ENCODE measurements around the gene CELF3.
A peak's percentile ranks its signal among the peaks of the same experiment; 100 is the strongest.
"Not testable (repeated sequence)": the region's sequence is repeated elsewhere in the genome, so short reads cannot be mapped to it uniquely, and the experiment has no call there.

Gene CELF3

DNA sequence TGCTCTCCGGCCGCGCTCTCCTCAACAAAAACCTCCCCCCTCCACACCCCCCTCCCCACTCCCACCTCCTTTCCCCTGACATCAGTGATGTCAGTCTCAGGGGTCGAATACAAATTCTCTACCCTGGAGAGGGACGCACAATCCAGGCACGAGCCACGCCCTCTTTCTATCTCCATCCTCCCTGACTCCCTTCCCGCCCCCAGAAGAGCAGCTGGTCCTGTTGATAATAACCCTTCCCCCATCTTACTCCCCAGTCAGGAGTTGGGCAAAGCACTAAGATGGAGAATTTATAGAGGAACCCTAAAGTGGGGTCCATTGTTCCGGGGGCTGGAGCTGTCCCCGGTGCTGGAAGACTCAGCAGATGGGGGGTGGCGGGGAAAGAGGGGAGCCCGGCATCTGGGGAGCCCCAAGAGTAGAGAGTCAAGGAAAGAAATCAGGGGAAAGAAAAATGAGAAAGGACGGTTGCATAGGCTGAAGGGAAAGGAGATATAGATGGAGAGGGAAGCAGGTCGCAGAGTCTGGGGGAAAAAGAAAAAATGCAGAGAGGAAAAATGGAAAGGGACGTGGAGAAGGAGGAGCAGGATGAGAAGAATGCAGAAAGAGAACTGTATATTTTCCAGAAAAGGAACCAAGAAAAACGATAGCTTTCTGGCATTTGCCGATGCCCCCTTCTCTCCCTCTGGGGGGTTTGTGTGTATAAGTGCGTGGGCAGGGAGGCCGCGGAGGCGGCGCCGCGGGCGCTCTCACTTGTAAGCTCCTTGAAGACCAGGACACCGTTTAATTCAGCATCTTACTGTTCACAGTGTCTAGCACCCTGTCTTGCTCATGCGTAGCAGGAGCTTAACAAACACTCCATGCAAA lies at the start of gene CELF3:
CELF3 (minus strand) TSS at position 33 of the 861 bp plus-strand sequence. CDS start 783 bp downstream, outside the sequence.
- DNase-seq: peak; percentile 100

DNA sequence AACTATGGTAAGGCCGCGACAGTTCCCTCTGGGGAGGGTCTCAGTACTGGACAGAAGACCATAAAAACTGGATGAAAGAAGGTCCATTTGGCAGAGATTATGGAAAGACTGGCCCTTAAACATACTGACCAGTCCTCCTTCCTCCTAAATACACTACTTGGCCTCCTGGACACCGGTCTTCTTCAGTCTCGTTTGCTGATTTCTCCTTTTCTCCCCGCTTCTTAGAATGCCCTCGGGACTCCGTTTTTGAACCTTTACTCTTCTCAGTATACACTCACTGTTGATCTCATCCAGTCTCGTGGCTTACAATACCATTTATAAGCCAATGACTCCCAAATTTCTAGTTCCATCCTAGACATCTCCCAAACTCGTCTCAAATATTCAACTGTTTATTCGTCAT lies 47.4 kb upstream of the CELF3 start:
- DNase-seq: no peak

DNA sequence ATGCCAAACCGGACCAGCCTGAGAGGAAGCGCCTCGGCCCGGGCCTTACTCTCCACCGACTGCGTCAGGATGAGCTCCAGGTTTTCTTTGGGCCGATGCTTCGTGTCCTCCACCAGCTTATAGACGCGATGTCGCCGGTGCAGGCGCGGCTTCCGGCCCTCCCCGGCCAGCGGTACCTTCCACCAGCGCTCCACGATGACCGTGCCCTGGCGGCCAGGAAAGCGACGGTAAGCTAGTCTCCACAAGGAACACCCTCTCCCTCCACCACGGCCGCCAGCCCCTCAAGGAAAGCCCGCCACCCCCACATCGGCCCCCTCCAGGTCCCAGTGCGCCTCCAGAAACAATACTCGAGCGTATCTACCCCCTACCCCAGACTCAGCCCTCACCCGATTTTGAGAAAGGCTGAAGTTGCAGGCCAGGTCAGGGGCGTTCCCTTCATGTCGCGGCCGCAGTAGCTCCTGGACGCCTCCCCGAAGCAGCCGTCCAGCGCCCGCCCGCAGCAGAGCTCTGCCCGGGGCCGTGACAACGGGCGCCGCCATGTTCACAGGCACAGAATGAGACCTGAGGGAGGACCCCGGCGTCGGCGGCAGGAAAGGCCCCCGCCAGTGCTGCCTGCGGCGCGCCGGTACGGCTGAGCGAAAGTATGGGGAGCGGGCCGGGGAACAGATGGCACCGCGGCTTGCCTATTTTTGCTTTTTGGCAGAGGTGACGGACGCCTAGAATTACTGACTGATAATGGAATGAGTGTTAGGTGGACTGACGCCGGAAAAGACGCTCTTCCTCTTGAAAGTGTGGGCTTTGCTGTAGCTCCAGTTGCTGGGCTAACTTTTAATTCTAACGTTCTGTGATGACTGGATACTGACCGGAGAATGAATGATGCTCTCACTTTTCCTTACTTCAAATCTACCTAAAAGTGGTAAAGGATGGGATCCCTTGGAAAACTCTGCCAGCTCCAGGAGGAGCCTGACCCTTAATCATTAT lies 46.6 kb upstream of the CELF3 start, which contains the start of gene MRPL9:
MRPL9 (minus strand) TSS at position 556 of the 981 bp plus-strand sequence; CDS start at position 539, 17 bp downstream.
- DNase-seq: peak; percentile 93

DNA sequence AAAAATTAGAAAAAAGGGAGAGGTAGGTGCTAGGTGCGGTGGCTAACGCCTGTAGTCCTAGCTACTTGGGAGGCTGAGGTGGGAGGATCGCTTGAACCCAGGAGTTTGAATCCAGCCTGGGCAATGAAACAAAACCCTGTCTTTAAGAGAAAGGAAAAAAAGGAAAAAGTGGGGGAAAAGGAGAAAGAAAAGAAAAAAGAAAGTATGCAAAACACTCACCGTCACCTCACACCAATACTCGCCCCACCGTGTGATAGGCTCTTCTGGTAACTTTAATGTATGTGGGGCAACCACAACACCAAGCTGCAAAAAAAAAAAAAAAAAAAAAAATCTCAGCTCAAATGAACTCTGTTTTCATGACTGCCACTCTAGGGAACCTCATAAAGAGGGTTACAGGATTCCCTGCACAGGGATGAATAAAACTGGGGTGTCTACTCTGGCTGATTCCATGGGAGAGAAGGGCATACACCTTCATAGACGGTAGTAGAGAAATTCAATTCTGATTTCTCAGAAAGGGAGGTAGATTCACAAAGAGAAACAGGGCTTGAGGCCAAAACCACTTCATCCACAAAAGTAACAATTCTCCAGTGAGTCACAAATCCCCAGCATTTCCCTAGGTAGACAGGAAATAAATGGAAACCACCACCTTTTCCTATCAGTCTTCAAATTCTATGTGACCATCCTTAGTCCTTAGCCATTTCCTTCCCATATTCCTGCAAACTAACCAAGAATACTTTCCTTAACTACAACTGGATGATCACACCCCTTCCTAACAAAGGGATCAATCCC lies 44.2 kb upstream of the CELF3 start:
- DNase-seq: no peak

DNA sequence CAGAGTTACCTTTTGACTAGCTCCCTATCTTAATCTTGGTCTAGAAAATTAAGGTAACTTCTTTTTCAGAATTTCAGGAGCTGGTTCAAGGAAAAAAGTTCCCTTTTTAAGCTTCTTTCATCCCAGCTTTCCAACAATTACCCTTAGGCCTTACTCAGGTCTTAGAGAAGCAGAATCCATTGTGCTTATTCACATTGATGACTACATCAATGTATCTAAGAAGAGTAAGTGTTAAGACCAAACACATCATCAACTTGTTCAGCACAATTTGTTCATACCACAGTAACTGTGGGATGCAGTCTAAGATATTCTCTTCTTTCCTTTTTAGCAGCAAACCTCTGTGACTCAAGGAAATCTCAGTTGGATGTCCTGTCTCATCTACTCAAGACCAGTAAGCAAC lies 42.6 kb upstream of the CELF3 start:
- DNase-seq: no peak

DNA sequence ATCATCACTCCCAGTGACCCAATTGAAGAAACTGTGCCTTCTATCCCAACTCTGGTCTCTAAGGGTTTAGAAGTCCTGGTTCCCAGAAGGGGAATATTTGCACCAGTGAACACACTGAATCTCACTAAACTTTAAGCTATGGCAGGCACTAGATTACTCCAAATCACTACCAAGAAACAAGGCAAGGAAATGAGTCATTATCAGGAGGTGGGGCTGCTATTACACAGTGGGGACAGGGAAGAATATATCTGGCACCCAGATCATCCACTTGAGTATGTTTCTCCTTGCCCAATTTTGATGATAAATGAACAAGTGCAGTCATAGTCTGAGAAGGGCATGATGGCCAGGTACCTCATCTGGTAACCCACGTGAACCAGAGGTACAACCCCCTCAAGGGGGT lies 39.7 kb upstream of the CELF3 start:
- DNase-seq: no peak

DNA sequence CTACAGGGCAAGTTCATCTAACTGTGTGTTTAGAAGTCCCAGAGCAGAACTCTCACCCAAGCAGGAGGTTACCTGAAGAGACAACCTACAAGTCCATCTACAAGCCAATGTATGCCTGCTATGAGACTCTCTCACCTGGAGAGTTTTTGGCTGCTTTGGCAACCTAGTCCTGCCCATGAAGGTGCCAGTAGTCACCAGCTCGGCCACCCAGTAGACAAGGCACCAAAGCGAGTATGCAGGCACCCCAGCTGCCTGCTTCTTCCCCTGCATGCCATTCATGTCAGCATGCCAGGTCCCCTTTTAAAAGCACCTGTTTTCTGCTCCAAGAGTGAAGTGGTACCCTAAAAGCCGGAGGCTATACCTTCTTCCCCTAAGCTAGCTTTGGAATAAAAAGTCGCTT lies 24.9 kb upstream of the CELF3 start:
- DNase-seq: no peak

DNA sequence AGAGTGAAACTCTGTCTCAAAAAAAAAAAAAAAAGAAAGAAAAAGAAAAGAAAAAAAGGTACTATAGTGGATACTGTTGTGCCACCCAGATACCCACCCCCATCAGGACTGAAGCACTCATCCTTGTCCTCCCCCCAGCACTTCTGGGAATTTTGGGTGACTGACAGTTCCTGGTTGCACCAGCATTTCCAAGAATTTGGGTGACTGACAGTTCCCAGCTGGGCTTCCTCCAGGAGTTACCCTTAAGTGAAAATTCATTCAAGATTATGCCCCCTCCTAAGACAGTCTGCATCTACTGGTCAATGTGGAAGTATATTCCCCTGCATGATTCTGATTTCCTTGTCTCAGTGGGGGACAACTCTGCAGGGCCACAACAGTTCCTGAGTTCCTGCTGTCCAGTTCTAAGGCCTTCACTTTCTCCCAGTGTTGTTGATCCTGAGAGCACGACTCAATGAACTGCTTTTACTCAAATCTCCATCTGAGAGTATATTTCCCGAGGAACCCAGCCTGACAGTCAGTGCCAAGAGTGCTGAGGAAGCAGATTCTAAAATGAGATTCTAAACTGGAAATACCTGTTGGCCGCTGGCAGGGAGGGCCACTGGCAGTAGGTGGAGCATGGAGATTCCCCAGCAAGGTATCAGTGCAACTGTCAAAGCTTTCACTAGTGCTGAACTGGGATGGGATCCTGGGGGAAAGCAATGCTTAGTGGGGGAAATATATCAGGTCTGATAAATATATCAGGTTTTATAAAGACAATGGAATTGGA lies 23.2 kb upstream of the CELF3 start:
- DNase-seq: no peak

DNA sequence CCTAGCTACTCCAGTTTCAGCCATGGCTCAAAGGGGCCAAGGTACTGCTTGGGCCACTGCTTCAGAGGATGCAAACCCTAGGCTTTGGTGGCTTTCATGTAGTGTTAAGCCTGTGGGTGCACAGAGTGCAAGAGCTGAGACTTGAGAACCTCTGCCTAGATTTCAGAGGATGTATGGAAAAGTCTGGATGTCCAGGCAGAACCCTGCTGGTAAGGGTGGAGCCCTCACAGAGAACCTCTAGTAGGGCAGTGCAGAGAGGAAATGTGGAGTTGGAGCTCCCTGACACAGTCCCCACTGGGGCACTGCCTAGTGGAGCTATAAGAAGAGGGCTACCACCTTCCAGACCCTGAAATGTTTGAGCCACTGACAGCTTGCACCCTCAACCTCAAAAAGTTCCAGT lies 20.9 kb upstream of the CELF3 start:
- DNase-seq: no peak

DNA sequence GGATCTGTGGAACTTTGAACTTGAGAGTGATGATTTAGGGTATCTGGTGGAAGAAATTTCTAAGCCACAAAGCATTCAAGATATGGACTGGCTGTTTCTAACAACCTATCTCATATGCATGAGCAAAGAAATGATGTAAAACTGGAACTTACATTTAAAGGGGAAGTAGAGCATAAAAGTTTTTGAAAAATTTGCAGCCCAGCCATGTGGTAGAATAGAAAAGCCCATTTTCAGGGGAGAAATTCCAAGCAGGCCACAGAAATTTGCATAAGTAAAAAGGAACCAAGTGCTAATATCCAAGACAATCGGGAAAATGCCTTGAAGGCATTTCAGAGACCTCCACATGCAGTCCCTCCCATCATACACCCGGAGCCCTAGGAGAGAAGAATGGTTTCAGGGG lies 20.4 kb upstream of the CELF3 start:
- no peak for DNase-seq

DNA sequence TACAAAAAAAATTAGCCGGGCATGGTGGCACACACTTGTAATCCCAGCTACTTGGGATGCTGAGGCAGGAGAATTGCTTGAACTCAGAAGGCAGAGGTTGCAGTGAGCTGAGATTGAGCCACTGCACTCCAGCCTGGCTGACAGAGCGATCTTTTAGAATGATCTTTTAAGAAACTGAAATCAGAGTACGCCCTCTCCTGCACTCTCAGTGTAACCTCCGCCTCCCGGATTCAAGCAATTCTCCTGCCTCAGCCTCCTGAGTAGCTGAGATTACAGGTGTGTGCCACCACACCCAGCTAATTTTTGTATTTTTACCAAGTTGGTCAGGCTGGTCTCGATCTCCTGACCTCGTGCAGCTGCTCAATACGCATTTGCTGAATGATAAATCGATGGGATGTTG lies 17.4 kb upstream of the CELF3 start:
- not testable (repeated sequence) for DNase-seq

DNA sequence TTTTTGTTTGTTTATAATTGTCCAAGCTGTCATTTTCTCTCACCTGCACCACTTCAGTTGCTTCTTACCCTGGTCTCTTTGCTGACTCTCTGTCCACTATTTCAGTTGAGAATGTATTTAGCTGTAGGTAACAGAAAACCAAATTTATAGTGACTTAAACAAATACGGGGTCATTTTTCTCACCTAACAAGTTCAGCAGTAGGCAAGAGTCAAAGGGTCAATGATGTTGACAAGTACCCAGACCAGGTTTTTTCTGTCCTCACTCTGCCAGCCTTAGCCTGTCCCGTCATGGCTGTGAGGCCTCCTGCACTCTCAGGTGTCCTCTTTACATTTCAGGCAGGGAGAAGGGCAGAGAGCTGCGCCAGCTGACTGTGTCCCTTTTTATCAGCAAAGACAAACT lies 16.5 kb upstream of the CELF3 start:
- no peak for DNase-seq

DNA sequence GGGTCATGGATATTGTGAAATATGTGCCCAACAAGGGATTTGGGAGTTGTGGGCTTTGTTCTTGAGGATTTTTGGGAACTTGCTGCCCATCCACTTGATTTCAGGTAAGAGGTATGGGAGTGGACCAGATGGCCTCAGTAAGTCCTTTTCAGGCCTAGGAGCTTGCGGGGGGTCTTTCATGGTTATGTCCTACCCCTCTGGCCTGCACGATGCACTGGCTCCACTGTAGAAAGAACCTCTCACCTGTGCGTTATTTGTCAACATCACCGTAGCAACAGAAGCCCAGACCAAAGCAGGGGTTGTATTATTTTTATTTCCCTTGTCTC lies 13.3 kb upstream of the CELF3 start:
- DNase-seq: no peak

DNA sequence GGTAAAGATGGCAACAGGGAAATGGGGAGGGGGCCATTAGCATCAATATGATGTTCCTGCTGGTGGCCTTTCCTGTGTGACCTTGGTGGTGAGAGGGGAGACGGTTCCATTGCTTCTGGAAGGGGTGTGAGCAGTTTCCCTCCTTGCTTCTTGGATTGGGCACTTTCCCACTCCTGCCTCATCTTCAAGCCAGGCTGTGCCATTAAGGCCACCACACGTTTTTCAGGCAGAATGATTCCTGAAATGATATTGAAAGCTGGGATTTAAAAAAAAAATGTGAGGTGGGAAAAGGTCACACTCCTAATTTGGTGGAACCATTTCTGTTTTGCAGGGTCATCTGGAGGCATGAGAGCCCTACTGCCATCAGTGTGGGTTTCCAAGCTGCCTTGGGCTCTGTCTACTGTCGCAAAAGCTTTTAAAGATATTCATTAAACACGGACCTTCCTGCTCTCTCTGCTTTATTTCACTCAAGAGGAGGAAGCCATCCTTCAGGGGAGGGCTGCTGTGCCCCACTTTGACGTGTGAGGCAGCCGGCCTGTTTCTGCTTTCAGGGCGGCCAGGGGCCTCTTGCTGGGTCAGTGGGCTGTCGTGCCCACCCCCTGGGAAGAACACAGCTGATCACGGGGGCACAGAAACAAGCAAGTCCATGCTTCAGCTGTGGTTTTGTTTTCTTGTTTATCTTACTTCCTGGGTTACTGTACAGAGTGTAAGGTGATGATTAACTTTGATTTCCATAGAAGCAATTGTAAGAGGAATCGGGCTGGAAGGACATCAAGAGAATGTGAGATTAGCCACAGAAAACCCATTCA lies 12.8 kb upstream of the CELF3 start:
- no peak for DNase-seq

DNA sequence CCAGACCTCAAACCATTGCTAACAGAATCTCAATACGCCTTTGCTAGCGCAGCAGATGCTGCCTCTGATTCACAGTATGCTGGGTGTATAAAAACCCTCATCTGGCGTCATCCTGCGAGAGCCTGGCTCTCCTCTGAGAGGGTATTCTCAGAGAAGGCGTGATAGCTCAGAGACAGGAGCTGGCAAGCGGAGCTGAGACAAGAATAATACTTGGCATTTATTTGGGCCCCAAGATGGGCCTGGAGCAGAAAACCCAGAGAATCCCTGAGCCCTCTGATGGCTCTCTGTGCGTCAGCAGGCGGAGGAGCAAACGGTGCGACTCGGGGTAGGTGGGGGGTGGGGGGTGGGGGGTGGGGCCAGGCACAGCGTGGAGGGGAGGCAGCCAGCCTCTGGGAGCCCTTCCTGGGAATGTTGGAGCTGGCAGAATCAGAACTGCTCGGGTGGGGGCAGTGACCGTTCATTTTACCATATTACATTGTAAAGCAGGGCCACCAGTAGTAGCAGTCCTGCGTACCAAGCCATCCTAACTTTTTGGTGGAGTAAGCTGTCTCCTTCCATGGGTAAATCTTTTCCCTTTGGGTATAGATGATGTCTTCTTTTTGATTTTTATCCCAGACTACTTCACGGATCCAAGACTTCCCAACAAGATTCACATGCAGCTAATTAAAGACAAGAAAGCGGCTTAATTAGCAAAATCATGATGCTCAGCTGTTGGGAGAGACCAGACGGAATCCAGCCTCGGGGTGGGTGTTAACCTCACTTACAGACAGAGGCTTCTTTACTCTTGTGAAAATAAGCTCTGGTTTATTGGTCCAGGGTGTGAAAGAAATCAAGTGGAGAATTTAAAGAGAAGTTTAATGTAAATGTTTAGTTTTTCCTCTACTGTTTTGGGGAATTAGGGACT lies 11.8 kb upstream of the CELF3 start:
- DNase-seq: peak; percentile 69

DNA sequence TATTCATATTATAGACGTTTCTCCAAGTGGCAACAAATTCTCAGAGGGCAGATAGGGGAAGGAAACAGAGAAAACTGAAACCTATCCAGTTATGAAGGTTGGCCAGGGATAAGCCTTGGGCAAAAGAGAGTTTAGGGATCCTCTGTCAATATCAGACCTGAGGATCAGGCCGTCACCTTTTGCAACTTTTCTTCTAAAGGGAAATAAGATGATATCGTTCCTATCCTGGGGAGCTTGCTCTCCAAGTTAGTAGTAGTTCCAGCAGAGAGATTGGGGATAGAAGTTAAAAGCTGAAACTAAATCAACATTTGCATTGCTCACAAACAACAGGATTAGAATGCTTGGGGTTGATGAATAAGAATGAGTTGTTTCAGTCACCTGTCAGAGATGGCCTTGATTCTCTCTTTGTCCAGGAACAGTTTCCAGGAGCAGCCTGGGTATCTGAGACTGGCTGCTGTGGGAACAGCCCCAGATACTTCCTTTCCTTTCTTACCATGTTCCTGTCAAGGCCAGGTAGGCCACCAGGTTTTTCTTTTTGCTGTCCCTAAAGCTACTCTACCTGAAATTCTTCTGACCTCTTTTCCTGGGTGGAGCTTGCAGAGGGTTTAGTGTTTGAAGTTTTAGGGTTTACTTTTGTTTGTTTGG lies 7.2 kb upstream of the CELF3 start:
- no peak for DNase-seq

DNA sequence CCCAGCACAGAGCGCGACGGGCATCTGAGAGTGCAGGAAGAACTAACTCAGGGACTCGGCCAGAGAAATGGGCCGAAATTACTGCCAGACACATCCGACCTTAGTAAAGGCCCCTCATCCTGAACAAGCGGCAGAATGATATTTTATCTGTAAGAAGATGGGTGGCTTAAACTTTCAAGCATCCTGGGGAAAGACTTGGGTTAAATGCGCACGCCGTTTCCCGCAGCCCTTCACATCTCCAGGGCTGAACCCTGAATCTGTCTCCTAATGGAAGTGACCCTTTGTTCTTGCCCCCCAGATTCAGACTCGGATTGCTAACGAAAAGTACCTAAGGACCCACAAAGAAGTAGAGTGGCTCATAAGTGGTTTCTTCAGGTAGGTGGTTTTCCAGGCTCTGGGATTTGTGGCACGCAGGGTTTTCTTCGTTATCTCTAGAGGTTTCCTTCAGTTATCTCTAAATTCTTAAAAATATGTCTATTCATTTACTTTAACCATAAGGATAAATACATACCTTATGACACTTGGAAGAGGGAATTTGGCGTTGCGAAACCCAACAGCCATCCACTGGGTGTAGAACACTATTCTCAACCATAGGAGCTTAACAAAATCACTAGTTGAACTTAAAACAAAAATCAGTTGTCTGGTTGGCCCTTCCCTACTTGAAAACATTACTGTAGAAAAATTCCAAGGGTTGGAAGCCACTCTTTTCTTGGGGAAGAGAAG lies 5.3 kb upstream of the CELF3 start:
- no peak for DNase-seq

DNA sequence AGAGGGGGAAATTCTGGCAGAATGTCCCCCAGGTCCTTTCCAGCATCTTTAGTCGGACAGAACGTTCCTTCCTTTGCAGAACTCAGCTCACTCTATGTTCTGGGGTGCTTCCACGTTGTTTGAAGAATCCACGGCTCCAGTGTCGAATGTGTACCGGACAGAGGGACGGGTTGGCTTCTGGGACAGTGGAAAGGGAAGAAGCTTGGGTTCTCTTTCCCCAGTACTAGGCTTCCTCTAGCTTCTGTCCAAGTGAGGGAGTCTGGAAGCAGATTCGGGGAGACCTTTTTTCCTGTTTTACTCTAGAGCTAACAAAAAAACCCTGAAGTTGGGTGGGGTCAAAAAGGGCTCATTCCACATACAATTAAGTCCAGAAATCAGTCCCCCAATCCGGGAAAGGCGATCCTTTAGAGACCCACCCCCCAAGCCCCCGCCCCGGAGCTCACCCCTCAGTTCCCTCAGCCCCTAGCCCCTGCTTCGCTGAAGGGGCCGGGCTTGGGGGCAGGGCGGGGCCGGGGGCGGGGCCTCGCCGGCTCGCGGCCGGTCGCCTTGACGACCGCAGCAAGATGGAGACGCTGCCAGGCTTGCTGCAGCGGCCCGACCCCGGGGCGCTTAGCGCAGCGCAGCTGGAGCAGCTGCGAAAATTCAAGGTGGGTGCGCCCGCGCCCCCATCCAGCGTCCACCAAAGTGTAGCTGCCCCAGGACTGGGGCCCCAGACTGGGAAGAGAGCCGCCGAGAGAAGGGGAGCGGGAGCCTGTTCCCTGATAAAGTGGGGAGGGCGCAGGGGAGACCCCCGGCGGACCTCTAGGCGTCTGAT lies 4.6 kb upstream of the CELF3 start, which contains the start of gene RIIAD1:
RIIAD1 (plus strand) TSS at position 549 of the 814 bp plus-strand sequence; CDS start at position 564, 15 bp downstream.
- DNase-seq: no peak
